ACHN (cell line): ENCODE measurements around the gene SMNDC1.
"Not testable (repeated sequence)": the region's sequence is repeated elsewhere in the genome, so short reads cannot be mapped to it uniquely, and the experiment has no call there.

ENCODE experiments used
- DNase-seq: peaks from one replicate; pipeline ENCODE4 v3.0.0-alpha.2; 2015
- in situ Hi-C: cut with HindIII; loops from 2 replicates; pipeline ENCODE4 v1.10.0; 2017; ENCODE audit warnings: low sequenced_read_pairs, low pct_ligation_motif_present, low pct_unique_long_range_greater_than_20kb

SMNDC1 gene

DNA sequence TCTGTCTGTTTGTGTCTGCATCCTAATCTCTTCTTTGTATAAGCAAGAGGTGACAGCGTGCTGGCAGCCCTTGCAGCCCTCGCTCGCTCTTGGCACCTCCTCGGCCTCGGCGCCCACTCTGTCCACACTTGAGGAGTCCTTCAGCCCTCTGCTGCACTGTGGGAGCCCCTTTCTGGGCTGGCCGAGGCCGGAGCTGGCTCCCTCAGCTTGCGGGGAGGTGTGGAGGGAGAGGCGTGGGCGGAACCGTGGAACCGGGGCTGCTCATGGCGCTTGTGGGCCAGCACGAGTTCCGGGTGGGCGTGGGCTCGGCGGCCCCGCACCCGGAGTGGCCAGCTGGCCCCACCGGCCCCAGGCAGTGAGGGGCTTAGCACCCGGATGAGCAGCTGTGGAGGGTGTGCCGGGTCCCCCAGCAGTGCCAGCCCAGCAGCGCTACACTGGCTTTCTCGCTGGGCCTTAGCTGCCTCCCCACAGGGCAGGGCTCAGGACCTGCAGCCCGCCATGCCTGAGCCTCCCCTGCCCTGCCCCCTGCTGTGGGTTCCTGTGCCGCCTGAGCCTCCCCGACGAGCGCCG is 26.6 kb upstream of the SMNDC1 start:
- DNase-seq, in situ Hi-C loops: not testable (repeated sequence)

DNA sequence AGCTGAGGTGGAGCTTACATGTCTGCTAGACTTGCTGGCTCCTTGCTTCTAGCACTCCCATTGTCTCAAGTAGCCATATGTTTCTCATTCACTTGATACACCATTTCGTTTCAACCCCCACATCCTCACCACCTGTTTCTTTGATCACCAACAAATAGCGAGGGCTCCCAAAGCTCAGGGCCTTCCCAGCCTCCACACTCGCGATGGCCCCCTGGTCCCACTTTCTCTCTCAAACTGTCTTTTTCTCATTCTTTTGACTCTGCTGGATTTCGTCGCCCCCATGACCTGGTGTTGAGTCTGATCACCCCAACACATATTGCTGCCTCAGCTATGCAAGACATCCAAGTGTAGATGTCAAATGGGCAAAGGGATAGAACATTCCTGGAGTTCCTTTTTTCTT is 26.0 kb upstream of the SMNDC1 start:
- in situ Hi-C loops, result no loop called here
- no peak for DNase-seq

DNA sequence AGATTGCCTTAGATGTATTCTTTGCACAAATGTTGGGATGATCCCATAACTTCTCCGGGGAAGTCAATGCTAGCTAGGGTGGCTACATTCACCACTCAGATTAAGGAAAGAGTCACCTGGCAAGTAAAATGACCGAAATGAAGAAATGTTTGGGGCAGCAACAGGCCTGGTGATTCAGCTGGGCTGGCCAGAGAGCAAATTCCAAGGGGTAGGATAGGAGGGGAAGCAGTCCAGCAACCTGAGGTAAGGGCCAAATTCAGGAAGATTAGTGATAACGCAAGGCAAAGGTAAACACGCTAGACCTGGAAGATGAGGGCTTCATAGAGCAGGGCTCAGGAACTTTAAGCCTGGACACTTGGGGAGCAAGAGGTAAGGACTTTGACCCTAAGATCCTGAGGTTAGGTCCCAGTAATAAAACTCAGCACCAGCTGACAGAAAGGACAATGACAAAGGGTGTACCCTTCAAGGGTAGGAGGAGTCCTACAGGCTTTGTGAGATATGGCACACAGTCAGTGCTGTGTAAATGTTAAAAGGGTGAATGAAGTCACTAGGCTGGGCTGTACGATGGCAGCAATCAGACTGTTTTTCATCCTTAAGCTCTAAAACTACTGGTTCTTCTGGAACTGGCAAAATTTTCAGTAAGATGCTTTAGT is 22.7 kb upstream of the SMNDC1 start:
- in situ Hi-C loops, result no loop called here
- DNase-seq, result no peak

DNA sequence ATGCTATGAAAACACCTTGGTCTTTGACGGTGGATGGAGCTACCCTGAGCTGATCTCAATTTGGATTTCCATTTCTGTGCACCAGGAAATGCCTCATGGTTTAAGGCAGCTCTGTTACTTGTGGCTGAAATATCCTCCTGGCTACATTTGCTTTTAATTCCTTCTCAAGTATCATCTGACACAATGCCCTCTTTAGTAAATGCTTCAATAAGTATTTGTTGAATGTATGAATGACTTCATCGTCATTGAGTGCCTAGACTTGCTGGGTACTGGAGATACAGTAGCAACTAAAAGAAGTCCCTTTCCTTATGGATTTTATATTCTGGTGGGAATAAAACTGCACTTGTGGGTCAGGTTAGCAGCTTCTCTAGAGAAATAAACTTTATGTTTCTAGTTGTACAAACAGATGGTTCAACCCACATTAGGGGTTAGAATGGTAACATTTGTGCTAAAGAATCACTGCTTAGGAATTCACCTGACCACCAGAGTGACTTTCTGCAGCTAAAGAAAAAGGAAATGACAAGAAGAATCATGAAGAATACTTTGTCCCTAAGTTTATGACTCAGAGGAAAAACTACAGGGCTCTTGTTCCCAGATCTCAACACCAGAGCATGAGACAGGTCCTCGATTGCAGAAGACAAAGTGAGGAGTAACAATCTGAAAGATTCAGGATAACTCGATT is 21.8 kb upstream of the SMNDC1 start:
- in situ Hi-C loops, result no loop called here

DNA sequence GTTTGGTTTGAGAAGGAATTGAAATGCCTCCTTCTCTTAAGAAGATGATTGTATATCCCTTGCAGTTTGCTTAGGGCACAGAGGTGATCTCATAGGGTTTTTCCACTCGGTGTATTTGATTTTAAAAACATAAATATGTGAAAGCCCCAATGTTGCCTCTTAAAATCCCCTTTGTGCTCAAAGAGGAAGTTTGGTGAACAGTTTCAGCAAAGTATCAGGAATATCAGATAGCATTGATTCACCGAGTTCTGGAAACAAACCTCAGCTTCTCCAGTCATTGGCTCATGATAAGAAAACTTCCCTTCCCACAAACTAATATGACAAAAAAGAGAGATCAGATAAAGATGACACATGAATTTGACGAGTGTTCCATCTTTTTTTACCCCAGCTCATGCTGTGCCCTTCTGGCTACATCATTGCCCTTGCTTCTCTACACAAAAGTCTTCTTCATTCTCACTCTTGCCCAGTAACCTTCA is 20.1 kb upstream of the SMNDC1 start:
- in situ Hi-C loops, result no loop called here
- no peak for DNase-seq

More for the DNA sequence above, 21.8 kb upstream of the SMNDC1 start:
- peak; percentile 34 for DNase-seq

DNA sequence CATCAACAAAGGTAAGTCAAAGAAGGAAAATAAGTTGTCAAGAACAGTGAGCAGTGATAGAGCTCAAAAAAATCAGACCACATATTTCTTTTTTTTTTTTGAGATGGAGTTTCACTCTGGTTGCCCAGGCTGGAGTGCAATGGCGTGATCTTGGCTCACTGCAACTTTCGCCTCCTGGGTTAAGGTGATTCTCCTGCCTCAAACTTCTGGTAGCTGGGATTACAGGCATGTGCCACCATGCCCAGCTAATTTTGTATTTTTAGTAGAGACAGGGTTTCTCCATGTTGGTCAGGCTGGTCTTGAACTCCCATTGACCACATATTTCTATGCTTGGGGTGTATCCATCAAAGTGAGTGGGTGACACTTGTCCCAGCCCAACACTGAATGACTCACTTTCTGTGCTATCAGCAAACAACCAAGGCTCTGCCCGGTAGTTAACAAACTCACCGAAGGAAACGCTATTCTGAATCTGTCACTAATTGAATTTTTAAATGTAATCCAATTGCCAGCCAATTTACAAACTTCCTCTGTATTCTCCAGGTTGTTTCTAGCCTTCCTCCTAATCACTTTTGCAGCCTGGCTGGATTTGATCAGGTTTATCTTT is 19.6 kb upstream of the SMNDC1 start:
- in situ Hi-C loops, result no loop called here
- DNase-seq, result no peak

DNA sequence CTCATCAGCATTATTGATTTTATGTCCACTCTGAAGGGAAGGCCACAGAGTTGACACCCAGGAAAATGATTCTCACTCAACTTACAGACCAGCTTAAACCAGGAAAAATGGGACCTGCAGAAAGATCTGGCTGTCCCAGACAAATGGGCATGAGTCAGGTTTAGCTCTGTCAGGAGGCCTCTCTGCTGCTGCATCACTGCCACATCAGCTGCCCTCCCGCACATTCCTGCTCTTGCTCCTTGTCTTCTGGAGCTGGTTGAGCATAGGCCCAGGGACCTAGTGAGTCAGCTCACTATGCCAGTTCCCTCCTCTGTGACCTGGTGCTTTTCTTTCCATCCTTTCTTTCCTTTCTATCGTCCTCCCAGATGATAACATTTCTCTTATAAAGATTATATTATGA is 18.8 kb upstream of the SMNDC1 start:
- in situ Hi-C loops, result no loop called here

DNA sequence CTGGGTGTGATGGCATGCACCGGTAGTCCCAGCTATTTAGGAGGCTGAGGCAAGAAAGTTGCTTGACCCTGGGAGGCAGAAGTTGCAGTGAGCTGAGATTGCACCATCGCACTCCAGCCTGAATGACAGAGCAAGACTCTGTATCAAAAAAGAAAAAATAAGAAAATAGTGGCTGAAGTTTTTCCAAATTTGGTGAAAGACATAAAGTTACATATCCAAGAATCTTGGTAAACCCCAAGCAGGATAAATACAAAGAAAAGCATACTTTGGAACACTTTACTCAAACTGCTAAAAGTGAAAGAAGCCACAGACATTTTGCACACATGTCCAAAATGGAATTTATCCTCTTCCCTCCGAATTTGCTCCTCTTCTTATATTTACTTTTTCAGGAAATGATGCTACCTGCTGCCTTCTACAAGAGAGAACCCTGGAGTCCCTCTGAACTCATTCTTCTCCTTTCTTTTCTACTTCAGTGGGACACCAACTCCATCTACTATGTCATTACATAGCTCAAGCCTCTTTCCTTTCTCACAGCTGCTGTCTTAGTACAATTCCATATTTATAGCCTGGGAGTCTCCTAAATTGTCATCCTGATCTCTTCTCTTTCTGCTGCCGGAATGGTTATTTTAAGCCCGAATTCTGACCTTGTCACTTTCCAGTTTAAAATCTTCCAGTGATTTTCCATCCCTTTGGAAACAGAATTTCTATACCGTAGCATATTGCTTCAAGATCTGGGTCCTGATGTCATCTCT is 17.3 kb upstream of the SMNDC1 start:
- in situ Hi-C loops, result no loop called here
- DNase-seq, result no peak

More for the DNA sequence above, 18.8 kb upstream of the SMNDC1 start:
- peak; percentile 50 for DNase-seq

DNA sequence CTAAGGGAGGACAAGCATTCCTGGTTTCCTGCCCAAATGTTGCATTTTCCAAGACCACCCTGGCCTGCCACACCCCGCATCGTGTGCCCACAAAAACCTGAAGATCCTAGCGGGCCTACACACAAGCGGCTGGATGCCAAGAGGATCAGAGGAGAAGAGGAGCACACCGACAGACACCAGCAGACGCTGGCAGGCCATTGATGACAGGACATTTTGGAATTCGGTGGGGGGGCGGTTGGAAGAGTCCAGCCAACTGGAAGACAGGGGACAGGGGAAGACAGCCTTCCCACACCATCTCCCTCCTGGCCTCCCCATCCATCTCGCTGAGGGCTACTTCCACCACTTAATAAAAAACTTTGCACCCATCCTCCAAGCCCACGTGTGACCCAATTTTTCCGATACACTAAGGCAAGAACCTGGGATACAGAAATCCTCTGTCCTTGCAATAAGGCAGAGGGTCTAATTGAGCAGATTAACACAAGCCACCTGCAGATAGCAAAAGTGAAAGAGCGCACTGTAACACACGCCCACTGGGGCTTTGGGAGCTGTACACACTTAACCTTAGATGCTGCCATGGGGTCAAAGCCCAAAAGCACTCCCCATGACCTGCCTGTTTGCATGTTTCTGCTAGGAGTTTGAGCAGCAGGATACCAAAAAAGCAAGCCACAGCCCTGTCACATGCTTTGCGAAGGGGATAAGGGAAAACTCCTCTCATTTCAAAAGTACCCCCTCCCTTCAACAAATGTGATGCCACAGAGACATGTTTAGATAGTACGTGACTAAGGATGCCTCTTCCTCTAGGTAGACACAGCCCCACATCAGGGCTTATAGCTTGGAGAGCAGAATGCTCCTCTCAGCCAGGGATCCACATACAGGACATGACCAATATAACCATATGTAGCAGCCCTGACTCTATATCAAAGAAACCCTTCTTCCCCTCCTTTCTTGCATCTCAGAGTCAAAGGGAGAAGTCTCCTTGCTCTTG is 13.4 kb upstream of the SMNDC1 start:
- in situ Hi-C loops, result loop anchor here (10.0 kb wide), 1 partner anchor 227 kb away; no protein-coding TSS in a partner anchor
- DNase-seq, result no peak

DNA sequence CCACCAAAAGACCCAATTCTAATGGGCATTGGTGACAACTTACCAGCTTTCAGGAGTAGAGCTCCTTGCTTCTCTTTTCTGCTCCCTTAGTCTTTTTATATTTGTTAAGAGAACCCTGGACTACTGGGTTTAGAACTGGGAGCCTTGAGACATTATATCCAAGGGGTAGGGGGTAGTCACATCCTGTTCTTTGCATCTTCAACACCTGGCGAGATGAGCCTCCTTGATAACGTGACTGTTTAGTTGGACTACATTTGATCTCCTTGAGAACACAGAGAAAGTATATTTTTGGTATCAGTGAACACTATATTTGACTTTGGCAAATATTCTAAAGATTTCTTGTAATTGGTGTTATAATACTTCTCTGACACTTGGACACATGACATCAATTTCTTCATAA is 9.0 kb upstream of the SMNDC1 start:
- DNase-seq, result no peak
- in situ Hi-C loops, result loop anchor here (10.0 kb wide), 1 partner anchor 231 kb away; no protein-coding TSS in a partner anchor

DNA sequence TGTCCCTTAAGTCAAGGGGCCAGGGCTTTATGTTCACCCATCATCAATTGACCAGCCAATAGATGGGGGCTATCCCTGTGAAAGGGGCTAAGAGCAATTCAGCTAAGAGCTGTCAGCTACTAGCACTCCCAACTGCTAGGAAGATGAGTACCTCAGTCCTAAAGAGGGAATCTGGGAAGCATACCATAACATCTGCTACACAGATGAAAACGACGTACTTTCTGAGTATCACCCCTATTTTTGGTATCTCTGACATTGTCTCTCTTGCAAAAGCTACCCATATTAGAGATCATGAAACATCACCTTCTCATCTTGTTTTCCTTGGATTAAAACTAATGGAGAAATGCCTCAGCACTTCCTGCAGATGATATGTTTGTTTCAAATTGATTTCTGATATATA is 7.5 kb upstream of the SMNDC1 start:
- no peak for DNase-seq
- in situ Hi-C loops, result loop anchor here (10.0 kb wide), 1 partner anchor 233 kb away; no protein-coding TSS in a partner anchor

DNA sequence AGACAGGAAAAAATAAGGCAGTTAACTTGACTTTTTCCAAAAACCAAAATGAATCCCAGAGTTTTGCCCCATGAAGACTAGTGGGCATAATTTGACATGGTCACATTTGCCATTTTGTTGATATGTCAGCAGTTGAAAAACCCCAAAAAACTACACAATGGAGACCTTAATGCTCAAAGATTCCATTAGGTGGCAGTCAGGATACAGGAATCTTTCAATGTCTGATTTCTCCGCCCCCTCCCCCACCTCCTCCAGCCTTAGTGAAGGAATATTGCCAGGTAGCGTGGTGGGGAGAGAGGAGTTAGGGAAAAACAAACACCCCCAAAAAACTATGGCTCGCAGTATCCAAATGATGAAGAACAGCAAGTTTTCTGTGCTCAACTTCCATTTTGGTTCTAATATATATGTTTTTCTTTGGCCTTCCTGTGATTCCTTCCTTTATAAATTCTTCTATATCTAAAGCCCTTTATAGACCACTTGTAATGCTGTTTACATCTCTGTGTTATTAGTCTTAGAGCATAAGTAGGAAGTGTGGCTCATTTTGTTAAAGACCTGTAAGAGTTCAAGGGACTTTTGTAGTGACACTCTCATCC is 6.7 kb upstream of the SMNDC1 start:
- in situ Hi-C loops, result loop anchor here (10.0 kb wide), 1 partner anchor 233 kb away; no protein-coding TSS in a partner anchor
- peak; percentile 77 for DNase-seq

DNA sequence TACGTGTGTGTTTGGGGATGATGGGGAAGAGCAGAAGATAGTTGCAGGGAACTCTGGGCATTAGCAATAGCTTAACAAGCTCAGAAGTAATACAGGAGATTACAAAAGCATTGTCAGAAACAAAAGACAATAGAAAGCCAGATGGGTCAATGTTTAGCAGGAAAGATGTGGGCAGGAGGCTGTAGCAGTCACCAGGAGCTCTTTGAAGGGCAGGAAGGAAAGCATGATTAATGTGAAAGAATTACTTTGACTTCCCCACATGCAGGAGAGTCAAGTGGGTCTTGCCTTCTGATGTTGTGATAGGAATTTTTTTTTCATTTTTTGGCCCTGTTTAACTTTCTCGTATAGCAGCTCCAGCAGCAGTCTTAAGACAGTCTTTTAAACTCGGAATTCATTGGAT is 6.0 kb upstream of the SMNDC1 start:
- in situ Hi-C loops, result loop anchor here (10.0 kb wide), 1 partner anchor 234 kb away; no protein-coding TSS in a partner anchor
- DNase-seq, result no peak

DNA sequence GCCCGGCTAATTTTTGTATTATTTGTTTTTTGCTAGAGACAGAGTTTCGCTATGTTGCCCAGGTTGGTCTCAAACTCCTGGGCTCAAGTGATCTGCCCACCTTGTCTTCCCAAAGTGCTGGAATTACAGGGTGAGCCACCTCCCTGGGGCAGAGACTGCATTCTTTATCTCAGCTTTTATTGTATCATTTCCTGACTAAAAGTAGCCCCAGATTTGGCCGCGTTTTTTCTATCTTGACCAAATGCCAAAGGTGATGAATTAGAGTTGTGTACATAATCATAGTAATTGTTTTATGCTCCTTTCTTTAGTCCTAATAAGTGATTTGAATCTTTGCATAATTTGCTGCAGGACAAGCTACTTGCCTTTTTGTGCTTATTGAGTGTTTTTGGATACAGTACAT is 3.1 kb upstream of the SMNDC1 start:
- DNase-seq, result no peak
- in situ Hi-C loops, result no loop called here

DNA sequence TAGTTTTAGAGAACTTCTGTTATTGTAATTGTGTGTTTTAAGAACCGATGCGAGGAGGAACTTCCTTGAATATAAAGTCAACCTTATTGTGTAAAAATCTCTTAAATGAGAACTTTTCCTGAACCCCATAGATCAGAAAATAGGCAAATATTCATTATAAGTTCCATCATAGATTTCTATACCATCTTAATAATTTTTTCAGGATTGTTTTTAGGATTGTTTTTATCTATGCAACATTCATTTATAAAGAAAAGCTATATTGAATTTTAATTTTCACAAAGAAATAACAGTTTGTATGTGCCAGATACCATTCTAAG is 1.7 kb upstream of the SMNDC1 start:
- no peak for DNase-seq
- in situ Hi-C loops, result no loop called here

DNA sequence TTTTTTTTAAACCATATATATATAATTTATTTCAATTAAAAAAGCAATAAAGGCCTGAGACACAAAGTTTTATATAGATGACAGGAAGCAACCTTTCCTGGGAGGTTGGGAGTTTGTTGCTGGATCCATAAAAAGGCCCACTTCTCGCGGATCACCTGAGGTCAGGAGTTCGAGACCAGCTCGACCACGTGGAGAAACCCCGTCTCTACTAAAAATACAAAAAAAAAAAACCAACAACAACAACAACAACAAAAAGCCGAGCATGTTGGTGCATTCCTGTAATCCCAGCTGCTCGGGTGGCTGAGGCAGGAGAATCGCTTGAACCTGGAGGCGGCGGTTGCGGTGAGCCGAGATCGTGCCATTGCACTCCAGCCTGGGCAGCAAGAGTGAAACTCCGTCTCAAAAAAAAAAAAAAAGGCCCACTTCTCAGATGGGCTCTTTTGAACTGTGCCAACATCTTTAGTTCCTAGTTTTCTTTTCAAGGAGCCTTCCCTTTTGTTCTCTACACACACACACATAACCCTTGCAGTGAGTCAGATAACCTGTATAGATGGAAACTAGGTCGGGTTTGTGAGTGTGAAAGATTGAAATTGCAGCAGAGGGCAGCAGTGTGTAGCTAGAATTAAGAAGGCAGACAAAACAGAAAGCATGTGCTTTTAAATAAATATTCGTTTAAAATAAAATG is 1.2 kb upstream of the SMNDC1 start:
- peak; percentile 91 for DNase-seq

DNA sequence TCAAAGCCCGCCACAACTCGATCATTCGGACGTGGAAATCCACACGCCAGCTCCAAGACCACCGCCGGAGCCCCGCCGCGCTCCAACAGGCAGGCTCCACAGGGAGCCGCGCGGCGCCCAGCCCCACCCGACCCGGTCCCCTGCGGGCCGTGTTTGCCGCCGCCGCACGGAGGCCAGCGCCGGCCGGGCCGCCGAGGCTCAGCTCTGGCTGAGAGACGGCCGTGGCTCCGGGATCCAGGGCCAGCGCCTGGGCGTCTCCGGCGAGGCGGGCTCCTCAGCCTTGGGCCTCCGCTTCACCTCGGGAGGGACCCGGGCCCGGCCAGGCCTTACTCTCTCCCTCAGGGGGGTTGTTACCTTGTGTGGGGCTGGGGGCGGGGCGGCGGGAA is 333 bp downstream of the SMNDC1 start:
- DNase-seq, result peak; percentile 56
- in situ Hi-C loops, result no loop called here

More for the DNA sequence above, 1.2 kb upstream of the SMNDC1 start:
- in situ Hi-C loops, result no loop called here
